Measurements from ENCODE around the gene AFG1L.

DNA sequence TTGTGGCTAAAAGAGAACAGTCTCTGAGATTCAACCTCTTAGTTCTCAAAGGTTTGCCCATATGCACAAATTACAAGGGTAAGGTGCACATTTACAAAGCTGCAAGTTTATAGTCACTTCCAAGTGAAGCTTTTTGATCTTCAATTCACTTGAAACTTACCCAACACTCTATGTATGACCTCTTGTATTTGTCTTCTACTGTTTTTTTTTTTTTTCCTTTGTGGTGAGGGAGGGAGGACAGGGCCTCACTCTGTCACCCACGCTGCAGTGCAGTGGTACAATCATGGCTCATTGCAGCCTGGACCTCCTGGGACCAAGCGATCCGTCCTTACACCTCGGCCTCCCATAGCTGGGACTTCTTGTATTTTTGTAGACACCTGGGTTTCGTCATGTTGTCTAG is 261.4 kb downstream of the AFG1L start:
- TF ChIP-seq ZNF274 (IDR thresholded peaks at IDR 0.05; ENCODE audit: low read depth, low read length), result no peak
- no peak for TF ChIP-seq SUZ12 (IDR thresholded peaks at IDR 0.05; ENCODE audit: extremely low read depth, insufficient read depth, insufficient read length)
- no peak for TF ChIP-seq YY1 (IDR thresholded peaks at IDR 0.05; ENCODE audit: insufficient read depth, insufficient read length)
